ENCODE measurements around the gene TLX2. TPM values are rescaled to one million over a fixed set of nuclear protein-coding genes. Genes with fewer than 3 reads are reported as not detected.

TLX2 gene
- total and polyA plus RNA-seq, 4 donors: not detected

GRCh38 chr2:74527741-74528140 is 13.5 kb downstream of the TLX2 start:
- Histone ChIP-seq H3K36me3 (ENCODE audit: control insufficient read depth in 4 of 4, insufficient read depth in 3 of 4, low read depth in 1 of 4, low read length in 3 of 4) (peaks cover 9 to 20% (median 17%) of the 10 kb centered on the region in 4 donors), H3K27me3 (ENCODE audit: control insufficient read depth in 4 of 4, insufficient read depth in 4 of 4, low read length in 3 of 4) (no peaks in the 10 kb centered on the region), H3K27ac (ENCODE audit: low read depth in 1 of 2, low read length in 2 of 2) (no peak overlapping the region), H3K4me1 (ENCODE audit: control insufficient read depth in 4 of 4, insufficient read depth in 4 of 4, low read length in 3 of 4) (peaks cover 8 to 26% (median 19%) of the 10 kb centered on the region in 4 donors), H3K9ac (ENCODE audit: low read depth in 1 of 2, low read length in 2 of 2) (no peak overlapping the region), H3K4me3 (ENCODE audit: low read depth in 1 of 3, low read length in 3 of 3) (no peak overlapping the region), H3K9me3 (ENCODE audit: control insufficient read depth in 4 of 4, low read length in 3 of 4) (no peaks in the 10 kb centered on the region)
- WGBS: 96% methylated on average over 9 of the region's 9 CpGs
- no peak for DNase-seq (ENCODE audit: low spot score)
- TF ChIP-seq HNF4A (conservative IDR thresholded peaks at IDR 0.05) (no peak), GABPA (IDR thresholded peaks at IDR 0.05 in 1 of 2, conservative IDR thresholded peaks at IDR 0.05 in 1 of 2) (no peak), SP1 (IDR thresholded peaks at IDR 0.05) (no peak), NR2F2 (IDR thresholded peaks at IDR 0.05) (no peak), JUND (IDR thresholded peaks at IDR 0.05) (no peak), YY1 (IDR thresholded peaks at IDR 0.05) (no peak), EGR1 (IDR thresholded peaks at IDR 0.05; ENCODE audit: low read depth in 2 of 2) (no peak), CTCF (IDR thresholded peaks at IDR 0.05; ENCODE audit: low read depth, low read length, missing input control) (no peak), FOXA2 (IDR thresholded peaks at IDR 0.05) (no peak), HNF4G (IDR thresholded peaks at IDR 0.05) (no peak), TAF1 (conservative IDR thresholded peaks at IDR 0.05) (no peak), ZBTB33 (IDR thresholded peaks at IDR 0.05) (no peak), RAD21 (IDR thresholded peaks at IDR 0.05) (no peak), FOXA1 (IDR thresholded peaks at IDR 0.05) (no peak)
- TF ChIP-seq, protein P1, sequence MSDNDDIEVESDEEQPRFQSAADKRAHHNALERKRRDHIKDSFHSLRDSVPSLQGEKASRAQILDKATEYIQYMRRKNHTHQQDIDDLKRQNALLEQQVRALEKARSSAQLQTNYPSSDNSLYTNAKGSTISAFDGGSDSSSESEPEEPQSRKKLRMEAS (IDR thresholded peaks at IDR 0.05): no peak
- TF ChIP-seq, protein P2, sequence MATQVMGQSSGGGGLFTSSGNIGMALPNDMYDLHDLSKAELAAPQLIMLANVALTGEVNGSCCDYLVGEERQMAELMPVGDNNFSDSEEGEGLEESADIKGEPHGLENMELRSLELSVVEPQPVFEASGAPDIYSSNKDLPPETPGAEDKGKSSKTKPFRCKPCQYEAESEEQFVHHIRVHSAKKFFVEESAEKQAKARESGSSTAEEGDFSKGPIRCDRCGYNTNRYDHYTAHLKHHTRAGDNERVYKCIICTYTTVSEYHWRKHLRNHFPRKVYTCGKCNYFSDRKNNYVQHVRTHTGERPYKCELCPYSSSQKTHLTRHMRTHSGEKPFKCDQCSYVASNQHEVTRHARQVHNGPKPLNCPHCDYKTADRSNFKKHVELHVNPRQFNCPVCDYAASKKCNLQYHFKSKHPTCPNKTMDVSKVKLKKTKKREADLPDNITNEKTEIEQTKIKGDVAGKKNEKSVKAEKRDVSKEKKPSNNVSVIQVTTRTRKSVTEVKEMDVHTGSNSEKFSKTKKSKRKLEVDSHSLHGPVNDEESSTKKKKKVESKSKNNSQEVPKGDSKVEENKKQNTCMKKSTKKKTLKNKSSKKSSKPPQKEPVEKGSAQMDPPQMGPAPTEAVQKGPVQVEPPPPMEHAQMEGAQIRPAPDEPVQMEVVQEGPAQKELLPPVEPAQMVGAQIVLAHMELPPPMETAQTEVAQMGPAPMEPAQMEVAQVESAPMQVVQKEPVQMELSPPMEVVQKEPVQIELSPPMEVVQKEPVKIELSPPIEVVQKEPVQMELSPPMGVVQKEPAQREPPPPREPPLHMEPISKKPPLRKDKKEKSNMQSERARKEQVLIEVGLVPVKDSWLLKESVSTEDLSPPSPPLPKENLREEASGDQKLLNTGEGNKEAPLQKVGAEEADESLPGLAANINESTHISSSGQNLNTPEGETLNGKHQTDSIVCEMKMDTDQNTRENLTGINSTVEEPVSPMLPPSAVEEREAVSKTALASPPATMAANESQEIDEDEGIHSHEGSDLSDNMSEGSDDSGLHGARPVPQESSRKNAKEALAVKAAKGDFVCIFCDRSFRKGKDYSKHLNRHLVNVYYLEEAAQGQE (IDR thresholded peaks at IDR 0.05): no peak
- TF ChIP-seq, protein P3, sequence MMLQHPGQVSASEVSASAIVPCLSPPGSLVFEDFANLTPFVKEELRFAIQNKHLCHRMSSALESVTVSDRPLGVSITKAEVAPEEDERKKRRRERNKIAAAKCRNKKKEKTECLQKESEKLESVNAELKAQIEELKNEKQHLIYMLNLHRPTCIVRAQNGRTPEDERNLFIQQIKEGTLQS (IDR thresholded peaks at IDR 0.05): no peak

Measured in liver (tissue), 9 donors.